ENCODE results near the gene DOCK3.
"Not testable (repeated sequence)": the region's sequence is repeated elsewhere in the genome, so short reads cannot be mapped to it uniquely, and the experiment has no call there.

DOCK3 gene

GRCh38 chr3:50982540-50983325 is 308.0 kb downstream of the DOCK3 start:
- no peak for DNase-seq (ENCODE audit: low spot score)

DNA sequence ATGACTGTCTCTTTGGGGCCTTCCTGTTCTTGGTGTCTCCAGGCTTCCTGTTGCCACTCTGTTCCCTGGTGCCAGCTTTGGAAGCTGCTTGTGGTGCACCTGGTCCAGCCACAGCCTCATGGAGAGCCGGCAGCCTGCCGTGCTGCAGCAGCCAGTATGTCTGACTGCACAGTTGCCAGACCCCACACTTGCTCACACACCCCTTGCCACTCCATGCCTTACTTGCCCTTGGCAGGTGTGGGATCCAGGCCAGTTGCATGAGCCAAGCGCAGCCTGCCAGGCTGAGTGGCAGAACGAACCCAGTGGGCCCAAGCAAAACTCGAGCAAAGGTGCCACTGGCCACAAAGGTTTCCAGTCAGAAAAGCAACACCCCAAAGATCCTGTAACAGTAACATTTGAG is 309.2 kb downstream of the DOCK3 start:
- DNase-seq (ENCODE audit: low spot score): no peak

DNA sequence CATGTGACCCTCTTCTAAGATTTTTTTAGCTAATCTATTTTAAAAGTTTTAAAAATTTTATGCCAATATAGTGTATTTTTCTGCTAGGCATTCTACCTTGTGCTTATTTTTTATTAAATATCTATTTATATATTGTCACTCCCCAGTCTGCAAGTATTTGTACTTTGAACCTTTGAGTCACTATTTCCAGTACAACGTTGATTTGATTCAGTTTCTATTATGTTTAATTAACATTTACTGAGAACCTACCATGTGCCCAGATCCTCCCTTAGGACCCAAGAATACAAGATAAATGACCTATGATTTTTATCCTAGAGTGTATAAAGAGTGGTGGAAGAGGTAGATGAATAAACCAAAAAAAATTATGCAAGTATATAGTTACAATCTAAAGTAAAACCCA is 311.2 kb downstream of the DOCK3 start:
- no peak for DNase-seq (ENCODE audit: low spot score)

DNA sequence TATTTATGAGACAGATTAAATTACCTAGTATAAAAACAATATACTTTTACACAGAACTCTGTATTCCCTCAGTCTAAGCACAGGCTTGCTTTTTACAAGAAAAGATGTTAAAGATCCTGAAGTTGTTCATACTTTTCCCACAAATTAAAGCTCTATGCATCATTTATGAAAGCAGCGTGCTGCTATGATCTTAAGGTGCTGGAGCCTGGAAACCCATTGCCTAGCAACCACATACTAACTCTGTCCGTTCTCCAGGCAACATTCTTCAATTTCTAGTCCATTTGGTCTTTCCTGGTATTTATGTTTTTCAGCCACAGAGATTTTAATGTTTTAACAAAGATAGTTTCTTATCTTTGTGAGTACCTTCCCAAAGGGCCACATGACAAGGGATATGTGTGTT is 312.0 kb downstream of the DOCK3 start:
- no peak for DNase-seq (ENCODE audit: low spot score)

- DNase-seq (ENCODE audit: low spot score): no peak
Measured at GRCh38 chr3:50994537-50994936, 319.8 kb downstream of the DOCK3 start.

DNA sequence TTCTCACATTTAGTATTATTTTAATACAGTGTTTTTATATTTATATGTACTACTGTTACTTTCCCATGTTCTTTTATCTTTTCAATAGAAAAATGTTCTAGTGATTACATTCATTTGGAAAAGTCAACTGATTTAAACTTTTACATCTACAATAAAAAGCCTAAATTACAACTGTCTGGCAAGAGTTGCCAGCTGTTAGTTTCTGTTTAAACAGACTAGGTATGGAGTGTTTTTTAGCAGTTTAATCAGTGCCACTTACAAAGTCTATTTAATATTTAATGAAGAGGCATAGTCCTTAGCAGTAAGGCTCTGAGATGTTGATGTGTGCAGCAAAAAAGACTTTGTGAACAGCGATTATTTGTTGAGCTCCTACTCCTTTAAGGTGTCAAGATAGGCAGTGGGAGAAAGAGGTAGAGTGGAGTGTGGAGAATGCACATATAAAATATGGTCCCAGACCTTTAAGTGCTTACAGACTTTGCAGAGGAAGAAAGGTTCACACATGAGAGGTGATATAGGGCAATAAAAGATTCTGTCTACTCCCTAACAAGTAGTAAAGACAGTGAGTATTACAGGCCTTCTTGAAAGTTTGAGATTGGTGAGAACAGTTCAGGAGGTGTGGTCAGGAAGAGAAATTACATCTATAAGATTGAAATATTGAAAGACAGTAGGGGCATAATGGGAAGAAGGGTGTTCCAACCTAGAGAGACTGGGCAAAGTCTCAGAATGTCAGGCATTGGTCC is 320.5 kb downstream of the DOCK3 start:
- no peak for DNase-seq (ENCODE audit: low spot score)

GRCh38 chr3:51002495-51002894 is 327.8 kb downstream of the DOCK3 start:
- DNase-seq (ENCODE audit: low spot score): no peak

DNA sequence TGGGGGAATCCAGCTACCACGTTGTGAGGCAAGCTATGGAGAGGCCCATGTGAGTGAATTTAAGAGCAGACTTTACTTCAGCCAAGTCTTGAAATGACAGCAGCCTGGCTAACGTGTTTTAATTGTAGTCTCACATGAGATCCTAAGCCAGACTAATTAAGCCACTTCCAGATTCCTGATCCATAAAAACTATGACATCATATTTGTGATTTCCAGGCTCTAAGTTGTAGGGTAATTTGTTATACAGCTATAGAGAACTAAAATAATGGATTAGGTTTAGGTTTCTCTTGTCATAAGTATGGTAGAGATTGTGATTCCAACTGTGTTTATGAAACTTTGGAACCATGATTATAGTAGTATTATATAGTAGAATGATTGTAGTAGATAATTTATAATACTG is 329.5 kb downstream of the DOCK3 start:
- no peak for DNase-seq (ENCODE audit: low spot score)

DNA sequence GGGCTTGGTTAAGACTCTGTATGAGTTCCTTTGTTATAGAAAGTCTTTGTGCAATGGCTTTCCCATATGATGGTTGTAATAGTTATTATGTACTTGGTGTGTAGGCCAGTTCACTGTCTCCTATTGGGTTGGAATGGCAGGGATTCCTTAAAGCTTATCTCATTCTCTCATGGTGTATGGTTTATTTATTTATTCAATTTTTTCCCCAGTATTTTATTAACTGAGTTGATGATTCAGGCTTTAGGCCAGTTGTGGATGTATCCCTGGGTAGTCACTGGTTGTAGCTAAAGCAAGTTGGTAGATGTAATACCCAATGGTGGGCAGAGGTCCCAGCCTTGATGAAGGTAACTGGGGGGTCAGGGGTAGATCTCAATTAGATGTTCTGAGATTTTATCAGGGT is 349.4 kb downstream of the DOCK3 start:
- DNase-seq (ENCODE audit: low spot score): no peak

GRCh38 chr3:51024765-51025632 is 350.3 kb downstream of the DOCK3 start:
- DNase-seq (ENCODE audit: low spot score): no peak

GRCh38 chr3:51031666-51032065 is 356.9 kb downstream of the DOCK3 start:
- DNase-seq (ENCODE audit: low spot score): no peak

GRCh38 chr3:51035630-51036029 is 360.9 kb downstream of the DOCK3 start:
- no peak for DNase-seq (ENCODE audit: low spot score)

- no peak for DNase-seq (ENCODE audit: low spot score)
Measured at GRCh38 chr3:51044982-51045381, 370.3 kb downstream of the DOCK3 start.

DNA sequence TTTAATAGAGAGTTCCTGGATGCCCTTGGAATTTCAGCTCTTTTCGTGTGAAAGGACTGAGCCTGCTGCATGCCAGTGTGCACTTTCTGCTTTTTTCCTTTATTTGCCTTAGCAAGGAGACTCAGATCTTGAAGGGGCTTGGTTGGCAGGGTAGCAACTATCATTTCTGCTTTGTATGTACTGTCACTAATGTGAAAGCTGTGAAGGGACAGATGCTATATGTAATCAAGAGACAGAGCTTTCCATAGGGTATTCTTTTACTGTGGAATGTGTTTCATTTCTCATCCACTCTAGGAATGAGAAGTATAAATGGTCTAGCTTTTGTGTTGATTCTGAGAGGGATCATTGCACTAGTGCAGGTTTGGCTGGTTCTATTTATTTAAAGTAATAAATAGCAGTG is 377.8 kb downstream of the DOCK3 start:
- DNase-seq (ENCODE audit: low spot score): no peak

GRCh38 chr3:51057121-51057520 is 382.4 kb downstream of the DOCK3 start:
- no peak for DNase-seq (ENCODE audit: low spot score)

- DNase-seq (ENCODE audit: low spot score): no peak
Measured at GRCh38 chr3:51063053-51063452, 388.3 kb downstream of the DOCK3 start.

DNA sequence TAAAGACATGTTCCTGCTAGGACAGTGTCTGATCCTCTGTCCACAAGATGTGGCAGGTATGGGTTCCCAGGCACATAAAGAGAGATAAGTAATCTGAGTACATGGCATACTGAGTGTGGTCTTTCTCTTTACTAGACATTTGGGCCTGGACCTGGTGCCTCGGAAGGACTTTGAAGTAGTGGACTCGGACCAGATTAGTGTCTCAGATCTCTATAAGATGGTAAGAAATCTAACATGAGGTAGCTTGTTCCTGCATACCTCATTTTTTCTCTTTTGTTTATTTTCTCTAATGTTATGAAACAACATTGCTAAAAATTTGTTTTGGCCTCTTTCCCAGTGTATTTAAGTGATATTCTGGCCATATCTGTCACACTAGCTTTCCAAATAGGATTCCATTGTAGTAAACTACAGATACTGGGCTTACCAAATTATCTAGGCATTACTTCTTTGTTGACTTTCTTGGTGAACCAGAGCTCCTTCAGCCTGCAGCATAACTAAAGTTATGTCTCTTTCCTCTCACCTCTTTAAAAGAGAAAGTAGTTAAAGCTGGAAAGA is 400.6 kb downstream of the DOCK3 start:
- no peak for DNase-seq (ENCODE audit: low spot score)

GRCh38 chr3:51082363-51082762 is 407.6 kb downstream of the DOCK3 start:
- DNase-seq (ENCODE audit: low spot score): no peak

DNA sequence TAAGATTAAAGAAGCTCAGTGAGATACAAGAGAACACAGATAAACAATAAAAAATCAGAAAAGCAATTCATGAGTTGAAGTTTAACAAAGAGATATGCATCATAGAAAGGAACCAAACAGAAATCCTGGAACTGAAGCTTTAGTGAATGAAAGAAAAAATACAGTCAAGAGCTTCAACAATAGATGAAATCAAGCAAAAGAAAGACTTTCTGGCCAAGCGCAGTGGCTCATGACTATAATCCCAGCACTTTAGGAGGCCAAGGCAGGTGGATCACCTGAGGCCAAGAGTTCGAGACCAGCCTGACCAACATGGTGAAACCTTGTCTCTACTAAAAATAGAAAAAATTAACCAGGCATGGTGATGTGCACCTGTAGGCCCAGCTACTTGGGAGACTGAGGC is 408.8 kb downstream of the DOCK3 start:
- no peak for DNase-seq (ENCODE audit: low spot score)

DNA sequence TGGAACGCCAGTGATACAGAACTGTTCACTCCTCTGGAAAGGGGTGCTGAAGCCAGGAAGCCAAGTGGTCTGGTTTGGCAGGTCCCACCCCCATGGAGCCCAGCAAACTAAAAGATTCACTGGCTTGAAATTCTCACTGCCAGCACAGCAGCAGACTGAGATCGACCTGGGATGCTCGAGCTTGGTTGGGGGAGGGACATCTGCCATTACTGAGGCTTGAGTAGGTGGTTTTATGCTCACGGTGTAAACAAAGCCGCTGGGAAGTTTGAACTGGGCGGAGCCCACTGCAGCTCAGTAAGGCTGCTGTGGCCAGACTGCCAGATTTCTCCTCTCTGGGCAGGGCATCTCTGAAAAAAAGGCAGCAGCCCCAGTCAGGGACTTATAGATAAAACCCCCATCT is 417.4 kb downstream of the DOCK3 start:
- not testable (repeated sequence) for DNase-seq (ENCODE audit: low spot score)

GRCh38 chr3:51094838-51095237 is 420.1 kb downstream of the DOCK3 start:
- DNase-seq (ENCODE audit: low spot score): not testable (repeated sequence)

- peak; percentile 70 for DNase-seq (ENCODE audit: low spot score)
Measured at GRCh38 chr3:51099794-51100535, 425.2 kb downstream of the DOCK3 start.
